Dendritic cell treated with granulocyte-macrophage colony-stimulating factor and Interleukin-4, amounts not matched to agents 40 ng/mL and 50 ng/mL, for 4 days (primary cell): ENCODE measurements around the gene DIS3L.
"Not testable (repeated sequence)": the region's sequence is repeated elsewhere in the genome, so short reads cannot be mapped to it uniquely, and the experiment has no call there.

Experiments
- H3K27ac Mint-ChIP-seq: one replicate; pipeline ENCODE4 v1.8.0; 2022; ENCODE audit warnings: mild to moderate bottlenecking, mixed read lengths
- H3K27me3 Mint-ChIP-seq: one replicate; pipeline ENCODE4 v1.8.0; 2022; ENCODE audit warnings: mild to moderate bottlenecking, mixed read lengths
- H3K36me3 Mint-ChIP-seq: one replicate; pipeline ENCODE4 v1.8.0; 2022; ENCODE audit warnings: low read depth, mixed read lengths
- H3K4me1 Mint-ChIP-seq: one replicate; pipeline ENCODE4 v1.8.0; 2022; ENCODE audit warnings: low read depth, mixed read lengths
- H3K4me3 Mint-ChIP-seq: one replicate; pipeline ENCODE4 v1.8.0; 2022; ENCODE audit warnings: mild to moderate bottlenecking, moderate library complexity, mixed read lengths
- H3K9me3 Mint-ChIP-seq: one replicate; pipeline ENCODE4 v1.8.0; 2022; ENCODE audit warnings: mixed read lengths
- intact Hi-C: fragments of 100-400 bp; cut with micrococcal nuclease; formaldehyde crosslinking; loops from one replicate; pipeline ENCODE4 v1.15.0; 2022

The DIS3L gene

DNA sequence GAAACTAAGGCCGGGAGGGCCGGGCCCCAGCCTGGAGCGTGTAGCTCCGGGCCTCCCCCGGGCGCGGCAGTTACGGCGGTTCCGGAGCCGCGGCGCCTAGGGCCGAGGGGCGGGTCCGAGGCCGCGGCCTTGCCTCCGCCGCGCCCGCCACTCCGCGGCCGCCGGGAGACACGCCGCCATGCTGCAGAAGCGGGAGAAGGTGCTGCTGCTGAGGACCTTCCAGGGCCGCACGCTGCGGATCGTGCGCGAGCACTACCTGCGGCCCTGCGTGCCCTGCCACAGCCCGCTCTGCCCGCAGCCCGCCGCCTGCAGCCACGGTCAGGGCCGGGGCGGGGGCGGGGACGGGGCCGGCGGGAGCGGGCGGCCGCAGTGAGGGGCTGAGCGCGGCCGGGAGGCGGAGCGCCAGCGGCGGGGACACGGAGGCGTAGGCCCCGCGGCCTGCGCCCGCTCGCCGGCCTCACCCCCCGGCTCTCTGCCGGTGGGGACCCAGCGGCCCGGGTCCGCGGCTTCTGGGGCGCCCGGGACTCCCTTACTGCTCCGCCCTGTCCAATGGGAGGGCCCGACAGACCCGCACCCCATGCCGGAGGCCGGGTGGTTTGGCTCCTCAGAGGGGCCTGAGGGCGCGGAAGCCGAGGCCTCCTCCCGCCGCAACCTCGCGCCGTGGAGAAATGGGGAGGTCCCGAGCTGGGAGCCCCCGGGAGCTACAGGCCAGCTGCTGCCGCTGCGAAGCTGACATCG is at the start of gene DIS3L:
Gene DIS3L (plus strand): TSS at position 150 of the 738 bp plus-strand sequence. CDS start 29 bp downstream, at position 179.
- Mint-ChIP-seq H3K4me3 (peak within 1 kb of the TSS; percentile 78), H3K27me3 (peaks cover 3% of the 10 kb centered on the region), H3K9me3 (no peaks in the 10 kb centered on the region), H3K4me1 (peaks cover 13% of the 10 kb centered on the region), H3K27ac (peak within 1 kb of the TSS; percentile 82), H3K36me3 (peaks cover 7% of the 10 kb centered on the region)
- intact Hi-C loops: loop anchor here (5.0 kb wide), 1 partner anchor 204 kb away; the partner anchor contains the start of gene SNAPC5

DNA sequence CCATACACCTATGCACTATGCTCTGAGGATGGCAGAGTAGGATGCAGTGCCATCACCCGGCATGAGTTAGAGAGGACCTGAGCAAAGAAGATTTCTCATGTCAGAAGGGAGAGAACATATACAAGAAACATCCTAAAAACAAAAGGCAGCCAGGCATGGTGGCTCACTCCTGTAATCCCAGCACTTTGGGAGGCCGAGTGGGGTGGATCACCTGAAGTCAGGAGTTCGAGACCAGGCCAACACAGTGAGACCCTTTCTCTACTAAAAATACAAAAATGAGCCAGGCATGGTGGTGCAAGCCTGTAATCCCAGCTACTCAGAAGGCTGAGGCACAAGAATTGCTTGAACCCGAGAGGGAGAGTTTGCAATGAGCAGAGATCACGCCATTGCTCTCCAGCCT is 47.5 kb upstream of the DIS3L start:
- H3K27me3 Mint-ChIP-seq: peaks cover 46% of the 10 kb centered on the region
- H3K9me3 Mint-ChIP-seq, H3K27ac Mint-ChIP-seq, intact Hi-C loops, H3K36me3 Mint-ChIP-seq, H3K4me3 Mint-ChIP-seq, H3K4me1 Mint-ChIP-seq: not testable (repeated sequence)

DNA sequence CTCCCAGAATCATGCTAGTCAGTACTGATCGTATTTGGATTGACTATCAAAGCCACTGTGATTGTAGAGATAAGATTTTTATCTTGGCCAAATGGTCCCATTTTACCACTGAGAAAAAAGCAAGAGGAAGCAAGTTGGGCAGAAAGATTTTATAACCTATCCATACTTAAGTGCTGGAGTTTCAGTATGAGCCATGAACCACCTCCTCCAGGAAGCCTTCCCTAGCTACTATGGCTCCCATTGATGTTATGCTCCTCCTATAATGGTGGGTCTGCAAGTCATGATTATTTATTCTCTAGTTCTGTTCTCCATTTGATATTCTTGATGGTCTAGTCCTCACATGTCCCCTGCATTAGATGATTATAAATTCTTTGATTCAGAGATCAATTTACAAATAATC is 46.4 kb upstream of the DIS3L start:
- no peaks in the 10 kb centered on the region for H3K36me3 Mint-ChIP-seq
- no peak overlapping the region for H3K27ac Mint-ChIP-seq
- H3K4me3 Mint-ChIP-seq: no peak overlapping the region
- intact Hi-C loops: no loop called here
- H3K9me3 Mint-ChIP-seq: no peaks in the 10 kb centered on the region
- peaks cover 57% of the 10 kb centered on the region for H3K27me3 Mint-ChIP-seq
- peaks cover 7% of the 10 kb centered on the region for H3K4me1 Mint-ChIP-seq

DNA sequence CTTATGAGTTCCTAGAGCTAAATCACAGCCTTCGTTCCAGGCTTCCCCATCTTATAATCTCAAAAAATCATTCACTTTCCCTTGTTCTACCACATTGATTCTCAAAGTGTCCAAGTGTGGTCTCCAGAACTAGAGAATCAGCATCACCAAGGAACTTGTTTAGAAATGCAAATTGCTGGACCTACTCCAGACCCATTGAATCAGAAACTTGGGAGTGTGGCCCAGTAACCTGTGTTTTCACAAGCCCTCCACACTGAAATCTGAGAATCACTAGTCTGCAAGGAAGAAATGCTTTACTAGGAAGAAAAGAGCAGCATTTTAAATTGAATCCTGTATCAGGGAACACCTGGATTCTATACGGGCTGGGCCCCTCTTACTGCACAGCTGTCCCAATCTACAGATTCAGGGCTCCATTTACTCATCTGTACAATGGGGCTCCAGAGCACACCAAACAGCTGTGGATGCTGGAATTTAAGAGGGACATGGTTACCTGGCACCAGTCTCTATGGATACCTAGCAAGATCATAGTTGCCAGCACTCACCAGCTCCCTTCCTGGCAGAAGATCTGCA is 43.7 kb upstream of the DIS3L start:
- Mint-ChIP-seq H3K4me3 (no peak overlapping the region), H3K27ac (no peak overlapping the region), H3K4me1 (peaks cover 28% of the 10 kb centered on the region), H3K27me3 (peaks cover 79% of the 10 kb centered on the region), H3K36me3 (no peaks in the 10 kb centered on the region), H3K9me3 (no peaks in the 10 kb centered on the region)
- intact Hi-C loops: no loop called here

DNA sequence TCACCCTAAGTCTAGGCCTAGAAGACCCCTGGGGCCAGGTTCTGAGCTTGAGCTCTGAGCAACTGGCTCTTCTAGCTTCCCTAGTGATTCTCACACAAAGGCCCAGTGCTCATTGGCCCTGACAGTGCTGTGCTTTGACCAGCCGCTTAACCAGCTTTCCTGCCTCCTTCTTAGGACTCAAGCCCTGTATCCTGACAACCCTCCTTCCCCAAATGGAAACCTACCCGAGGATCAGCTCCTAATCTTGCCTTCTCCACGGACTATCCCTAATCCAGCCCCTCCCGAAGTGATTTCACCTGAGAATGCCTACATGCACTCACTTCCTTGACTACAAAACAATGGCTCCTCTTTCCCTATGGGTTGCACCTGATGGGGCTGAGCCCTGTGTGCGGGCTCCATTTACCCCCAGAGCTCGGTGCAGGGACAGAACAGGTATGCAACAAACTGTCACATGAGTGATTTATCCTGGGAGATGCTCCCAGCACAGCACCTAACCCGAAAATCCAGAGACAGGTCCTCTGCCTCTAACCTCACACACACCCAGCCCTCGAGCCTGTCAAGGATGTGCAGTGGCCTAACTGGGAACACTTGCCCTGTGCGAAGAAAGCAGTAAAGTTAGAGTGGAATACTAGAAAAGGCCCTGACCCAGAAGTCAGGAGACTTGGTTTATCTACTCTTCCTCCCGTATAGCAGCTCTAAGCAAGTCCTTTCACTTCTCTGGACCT is 42.1 kb upstream of the DIS3L start:
- intact Hi-C loops: no loop called here
- Mint-ChIP-seq H3K4me1 (peaks cover 30% of the 10 kb centered on the region), H3K36me3 (no peaks in the 10 kb centered on the region), H3K27ac (no peak overlapping the region), H3K4me3 (no peak overlapping the region), H3K9me3 (no peaks in the 10 kb centered on the region), H3K27me3 (peaks cover 88% of the 10 kb centered on the region)

DNA sequence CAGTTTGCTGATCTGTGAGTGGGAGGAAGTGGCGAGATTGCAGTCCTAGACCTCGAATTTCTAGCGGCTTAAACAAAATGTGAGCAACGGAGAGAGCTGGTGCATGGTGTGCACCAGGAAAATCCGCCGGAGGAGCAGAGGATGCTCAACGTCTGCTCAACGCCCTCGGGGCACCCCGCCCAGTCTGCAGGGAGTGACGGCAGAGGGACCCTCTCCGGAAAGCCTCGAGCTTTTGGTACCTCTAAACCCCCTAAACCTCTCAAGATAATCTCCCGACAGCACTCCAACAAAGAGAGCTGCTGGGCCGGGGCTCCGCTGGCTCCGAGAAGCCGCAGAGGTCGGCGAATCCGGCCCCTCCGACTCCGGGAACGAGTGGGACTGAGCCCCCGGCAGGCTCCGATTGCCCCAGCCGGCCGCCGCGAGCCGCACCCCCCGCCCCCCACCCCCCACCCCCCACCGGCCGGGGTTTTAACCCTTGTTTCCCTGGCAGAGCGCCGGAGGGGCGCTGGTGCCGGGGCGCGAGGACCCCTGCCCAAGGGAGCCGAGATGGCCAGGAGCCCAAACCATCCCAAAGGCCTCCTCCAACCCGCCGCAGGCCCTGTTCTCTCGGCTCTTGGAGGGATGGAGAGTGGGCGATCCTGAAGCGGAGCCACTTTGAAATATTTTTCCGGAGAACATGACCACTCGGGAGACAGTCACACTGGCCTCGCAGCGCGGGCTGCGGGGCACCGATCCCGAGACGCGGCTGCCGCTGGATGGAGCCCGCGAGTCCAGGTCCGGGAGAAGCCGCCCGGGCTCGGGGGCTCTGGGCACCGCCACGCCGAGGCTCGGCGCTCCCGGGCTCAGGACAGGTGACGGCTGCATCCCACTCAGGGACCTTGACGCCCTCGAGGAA is 41.3 kb upstream of the DIS3L start:
- Mint-ChIP-seq H3K4me1 (peaks cover 30% of the 10 kb centered on the region), H3K36me3 (no peaks in the 10 kb centered on the region), H3K4me3 (peak overlapping the region; percentile 71), H3K27ac (no peak overlapping the region), H3K9me3 (no peaks in the 10 kb centered on the region), H3K27me3 (peaks cover 93% of the 10 kb centered on the region)
- intact Hi-C loops: no loop called here

DNA sequence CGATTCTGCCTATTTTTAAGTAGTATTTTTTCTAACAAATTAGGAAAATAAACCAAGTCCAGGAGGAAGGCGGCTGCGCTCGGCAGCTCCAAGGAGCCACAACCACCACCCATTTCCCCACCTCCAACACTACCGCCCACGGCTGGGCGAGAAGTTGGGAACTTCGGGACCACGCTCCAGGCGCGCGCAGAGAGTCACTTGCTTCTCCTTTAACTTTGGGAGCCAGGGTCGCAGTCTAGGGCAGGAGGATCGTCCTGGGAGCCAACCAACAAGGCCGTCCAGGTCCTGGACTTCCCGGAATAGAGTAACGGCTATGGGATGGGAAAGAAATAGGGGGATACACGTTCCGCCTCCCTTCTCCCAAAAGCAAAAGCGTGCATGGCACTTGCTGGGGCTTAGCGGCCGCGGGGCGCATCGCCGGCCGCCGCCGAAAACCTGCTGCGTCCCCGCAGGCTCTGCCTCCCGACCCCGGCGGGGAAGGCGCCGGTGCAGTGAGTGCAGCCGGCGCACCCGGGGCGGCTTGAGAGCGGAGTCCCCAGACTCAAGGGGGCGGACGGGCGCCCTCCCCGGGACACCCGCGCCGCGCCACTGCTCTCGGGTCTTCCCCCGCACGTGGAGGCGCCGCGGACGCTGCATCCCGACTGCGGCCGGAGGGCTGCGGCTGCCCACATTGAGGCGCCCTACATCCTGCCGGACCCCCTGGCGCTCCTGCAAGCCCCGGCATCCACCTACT is 40.5 kb upstream of the DIS3L start:
- Mint-ChIP-seq H3K9me3 (no peaks in the 10 kb centered on the region), H3K27ac (no peak overlapping the region), H3K4me3 (peak overlapping the region; percentile 71), H3K36me3 (no peaks in the 10 kb centered on the region), H3K4me1 (peaks cover 30% of the 10 kb centered on the region), H3K27me3 (peaks cover 90% of the 10 kb centered on the region)
- intact Hi-C loops: no loop called here

DNA sequence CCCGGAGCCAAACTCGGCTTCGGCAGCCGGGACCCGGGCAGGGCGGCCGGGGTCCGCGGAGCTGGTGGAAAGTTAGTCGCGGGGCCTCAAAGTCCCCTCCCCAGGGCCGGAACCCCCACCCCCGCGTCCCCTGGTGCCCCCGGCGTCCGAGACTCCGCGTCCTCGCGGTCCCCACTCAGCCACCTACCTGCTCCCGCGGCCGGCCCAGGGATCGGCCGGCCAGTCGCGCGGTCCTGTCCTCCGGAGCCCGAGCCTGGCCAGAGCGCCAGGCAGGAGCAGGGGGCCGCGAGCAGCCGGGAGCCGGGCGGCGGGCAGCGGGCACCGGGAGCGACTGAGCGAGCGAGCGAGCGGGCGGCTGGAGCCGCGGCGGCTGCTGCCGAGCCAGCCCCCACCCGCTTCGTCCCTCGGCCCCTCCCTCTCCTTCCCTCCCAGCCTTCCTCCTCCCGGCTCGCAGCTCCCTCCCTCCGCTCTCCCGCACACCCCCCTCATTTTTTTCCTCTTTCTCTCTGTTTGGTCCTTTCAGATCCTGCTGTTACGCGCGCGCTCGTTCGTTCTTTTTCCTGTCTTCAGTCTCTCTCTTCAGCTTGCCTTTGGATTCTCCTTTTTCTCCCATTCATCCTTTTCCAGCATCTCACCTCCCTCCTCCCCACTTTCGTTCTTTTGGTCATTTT is 39.8 kb upstream of the DIS3L start, which contains the start of gene MEGF11:
Gene MEGF11 (minus strand): TSS at position 333 of the 671 bp plus-strand sequence. CDS start 125,347 bp downstream, outside the sequence.
- Mint-ChIP-seq H3K4me3 (peak within 1 kb of the TSS; percentile 76), H3K27me3 (peaks cover 88% of the 10 kb centered on the region), H3K9me3 (no peaks in the 10 kb centered on the region), H3K36me3 (no peaks in the 10 kb centered on the region), H3K27ac (no peak within 1 kb of the TSS), H3K4me1 (peaks cover 30% of the 10 kb centered on the region)
- intact Hi-C loops: no loop called here

DNA sequence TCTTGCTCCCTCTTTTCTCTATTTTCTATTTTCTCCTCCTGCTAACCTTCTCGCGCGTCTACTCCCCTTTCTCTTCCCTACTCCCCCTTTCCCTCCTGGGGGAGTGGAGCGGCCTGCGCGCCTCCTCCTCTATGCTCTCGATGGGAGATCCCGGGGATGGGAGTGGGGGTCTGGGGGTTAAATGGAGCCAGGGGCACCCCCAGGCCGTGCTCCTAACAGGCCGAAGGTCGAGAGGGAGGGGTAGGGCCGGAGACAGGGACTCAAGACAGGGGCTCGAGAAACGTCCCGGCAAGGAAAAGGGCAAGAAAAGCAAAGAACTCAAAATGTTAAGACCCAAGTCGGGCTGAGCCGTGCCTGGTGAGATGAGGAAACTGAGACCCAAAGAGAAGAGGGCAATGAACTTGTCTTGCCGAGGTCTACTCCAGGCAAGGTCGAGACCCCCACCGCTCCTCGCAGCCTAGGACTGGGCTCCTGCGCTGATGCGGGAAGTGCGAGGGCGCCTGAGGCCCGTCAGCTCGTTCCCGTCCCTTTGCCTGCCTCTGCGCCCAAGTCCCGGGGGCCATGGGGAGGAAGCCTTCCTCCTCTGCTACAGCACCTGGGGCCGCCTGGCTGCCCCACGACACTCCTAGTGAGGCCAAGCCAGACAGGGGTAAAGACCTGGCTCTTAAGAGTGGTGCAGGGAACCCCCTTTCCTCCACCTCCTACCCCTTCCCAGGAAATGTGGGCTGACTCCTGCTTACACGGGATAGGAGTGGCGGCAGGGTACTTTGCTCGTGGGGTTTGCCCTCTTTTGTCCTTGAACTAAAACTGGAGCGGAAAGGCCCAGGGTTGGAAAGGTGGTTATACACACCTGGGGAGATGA is 39.0 kb upstream of the DIS3L start:
- Mint-ChIP-seq H3K27ac (no peak overlapping the region), H3K4me3 (peak overlapping the region; percentile 76), H3K36me3 (no peaks in the 10 kb centered on the region), H3K4me1 (peaks cover 30% of the 10 kb centered on the region), H3K27me3 (peaks cover 83% of the 10 kb centered on the region), H3K9me3 (no peaks in the 10 kb centered on the region)
- intact Hi-C loops: no loop called here

DNA sequence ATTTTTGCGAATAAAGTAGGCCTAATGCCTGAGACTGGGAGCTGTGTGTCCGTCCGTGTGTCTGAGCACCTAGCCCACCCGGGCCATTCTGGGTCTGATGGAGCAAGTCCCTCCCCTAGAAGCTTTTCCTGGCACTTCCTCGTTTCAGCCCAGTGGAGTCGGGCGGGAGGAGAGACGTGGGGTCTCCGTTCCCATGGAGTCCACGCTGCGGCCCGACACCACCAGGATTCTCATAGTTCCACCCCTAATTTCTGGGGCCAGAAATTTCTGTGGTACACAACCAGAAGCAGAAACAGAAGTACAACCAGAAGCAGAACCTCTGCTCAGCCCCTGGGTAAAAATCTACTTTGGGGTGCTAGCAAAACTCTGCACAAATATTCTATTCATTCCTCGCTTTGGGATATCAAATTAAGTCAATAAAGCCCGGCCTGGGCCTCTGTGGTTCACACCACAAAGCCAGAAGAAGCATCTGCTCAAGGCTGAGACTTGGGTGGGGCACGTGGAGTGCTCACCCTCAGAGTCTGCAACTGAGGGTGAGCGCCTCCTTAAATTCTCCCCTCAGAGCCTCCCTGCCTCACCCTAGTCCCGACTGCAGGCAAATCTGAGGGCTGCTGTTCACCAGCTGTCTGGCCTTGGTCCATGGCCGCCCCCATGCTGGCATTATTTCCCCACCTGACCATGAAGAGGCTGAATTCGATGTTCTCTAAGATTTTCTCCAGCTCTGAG is 38.3 kb upstream of the DIS3L start:
- Mint-ChIP-seq H3K4me3 (no peak overlapping the region), H3K36me3 (no peaks in the 10 kb centered on the region), H3K9me3 (no peaks in the 10 kb centered on the region), H3K27ac (no peak overlapping the region), H3K4me1 (peaks cover 30% of the 10 kb centered on the region), H3K27me3 (peaks cover 80% of the 10 kb centered on the region)
- intact Hi-C loops: no loop called here

DNA sequence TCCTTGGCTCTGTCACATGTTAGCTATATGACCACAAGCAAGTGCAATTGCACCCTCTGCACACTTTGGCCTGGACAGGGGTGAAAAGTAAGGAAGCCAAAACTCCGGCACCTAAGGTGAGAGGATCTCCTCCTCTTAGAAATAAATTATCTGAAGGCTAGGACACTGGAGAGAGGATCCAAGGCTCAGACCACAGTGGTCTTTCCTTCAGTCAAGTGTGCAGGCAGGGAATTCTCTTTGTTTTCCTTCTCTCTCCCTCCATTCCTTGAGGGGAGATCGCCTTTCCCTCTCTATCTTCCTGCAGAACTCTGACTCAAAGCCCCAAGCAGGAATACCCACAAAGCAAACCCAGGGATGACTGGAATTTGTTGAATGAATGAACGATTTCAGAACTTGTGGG is 36.7 kb upstream of the DIS3L start:
- Mint-ChIP-seq H3K27me3 (peaks cover 68% of the 10 kb centered on the region), H3K27ac (no peak overlapping the region), H3K4me3 (no peak overlapping the region), H3K36me3 (no peaks in the 10 kb centered on the region), H3K9me3 (no peaks in the 10 kb centered on the region), H3K4me1 (peaks cover 26% of the 10 kb centered on the region)
- intact Hi-C loops: no loop called here
